ENCODE data around the gene GOLM1.

Gene GOLM1

GRCh38 chr9:86097510-86098224 is 1.7 kb downstream of the GOLM1 start:
- no peak overlapping the region for H4K91ac ChIP-seq (ENCODE audit: low read depth, low read length)
- DNase-seq: no peak
- H3K18ac ChIP-seq (ENCODE audit: low read length): no peak overlapping the region
- no peak overlapping the region for H3K23ac ChIP-seq (ENCODE audit: low read length)
- no peak overlapping the region for H3K27ac ChIP-seq (ENCODE audit: low read depth, low read length)
- no peak overlapping the region for H2AK5ac ChIP-seq (ENCODE audit: low read length)
- H3K79me1 ChIP-seq (ENCODE audit: low read length): peaks cover 7% of the 10 kb centered on the region
- no peaks in the 10 kb centered on the region for H3K9me3 ChIP-seq (ENCODE audit: insufficient read depth, low read depth, low read length)
- no peak overlapping the region for H4K8ac ChIP-seq (ENCODE audit: low read depth, low read length)
- H3K79me2 ChIP-seq (ENCODE audit: control insufficient read depth, insufficient read depth, low read length, poor library complexity): peaks cover 14% of the 10 kb centered on the region
- H3K27me3 ChIP-seq (ENCODE audit: insufficient read depth, low read length): no peaks in the 10 kb centered on the region
- H3K4me3 ChIP-seq (ENCODE audit: low read depth, low read length): no peak overlapping the region
- peak overlapping the region; percentile 46 for H3K4ac ChIP-seq (ENCODE audit: low read depth, low read length)
- H3K36me3 ChIP-seq (ENCODE audit: control insufficient read depth in 1 of 2, insufficient read depth in 2 of 2, low read length in 2 of 2): no peaks in the 10 kb centered on the region
- H3K14ac ChIP-seq (ENCODE audit: low read length): no peak overlapping the region
- H3K9ac ChIP-seq (ENCODE audit: low read length): no peak overlapping the region
- no CpG with 5 or more reads among the region's 10 CpGs for WGBS (ENCODE audit: extremely low coverage, insufficient coverage, insufficient read length)
- H3K4me2 ChIP-seq (ENCODE audit: low read length): no peak overlapping the region
- H4K12ac ChIP-seq (ENCODE audit: low read depth, low read length): no peak overlapping the region
- peaks cover 7 to 10% of the 10 kb centered on the region in 2 experiments for H3K4me1 ChIP-seq (ENCODE audit: control insufficient read depth in 1 of 2, insufficient read depth in 2 of 2, low read length in 2 of 2)
- no peak overlapping the region for H2BK12ac ChIP-seq (ENCODE audit: low read length)
- H2BK5ac ChIP-seq (ENCODE audit: low read depth, low read length, poor library complexity): no peak overlapping the region
- no peak overlapping the region for H2BK120ac ChIP-seq (ENCODE audit: insufficient read depth, low read length, poor library complexity)
- no peak overlapping the region for H2AFZ ChIP-seq (ENCODE audit: insufficient read depth, low read length, poor library complexity)

GRCh38 chr9:86096386-86096785 is 3.0 kb downstream of the GOLM1 start:
- Histone ChIP-seq H2BK12ac (ENCODE audit: low read length) (no peak overlapping the region), H3K9me3 (ENCODE audit: insufficient read depth, low read depth, low read length) (no peaks in the 10 kb centered on the region), H3K4me3 (ENCODE audit: low read depth, low read length) (no peak overlapping the region), H3K14ac (ENCODE audit: low read length) (no peak overlapping the region), H3K4ac (ENCODE audit: low read depth, low read length) (peak overlapping the region; percentile 51), H2BK5ac (ENCODE audit: low read depth, low read length, poor library complexity) (no peak overlapping the region), H2AFZ (ENCODE audit: insufficient read depth, low read length, poor library complexity) (no peak overlapping the region), H3K4me1 (ENCODE audit: control insufficient read depth in 1 of 2, insufficient read depth in 2 of 2, low read length in 2 of 2) (peaks cover 7 to 10% of the 10 kb centered on the region in 2 experiments), H2AK5ac (ENCODE audit: low read length) (no peak overlapping the region), H3K27ac (ENCODE audit: low read depth, low read length) (peak overlapping the region; percentile 39), H2BK120ac (ENCODE audit: insufficient read depth, low read length, poor library complexity) (no peak overlapping the region), H3K79me1 (ENCODE audit: low read length) (peaks cover 7% of the 10 kb centered on the region), H3K27me3 (ENCODE audit: insufficient read depth, low read length) (no peaks in the 10 kb centered on the region), H4K91ac (ENCODE audit: low read depth, low read length) (no peak overlapping the region), H4K12ac (ENCODE audit: low read depth, low read length) (no peak overlapping the region), H3K18ac (ENCODE audit: low read length) (no peak overlapping the region), H3K36me3 (ENCODE audit: control insufficient read depth in 1 of 2, insufficient read depth in 2 of 2, low read length in 2 of 2) (no peaks in the 10 kb centered on the region), H4K8ac (ENCODE audit: low read depth, low read length) (no peak overlapping the region), H3K9ac (ENCODE audit: low read length) (no peak overlapping the region), H3K4me2 (ENCODE audit: low read length) (peak overlapping the region; percentile 24), H3K23ac (ENCODE audit: low read length) (no peak overlapping the region), H3K79me2 (ENCODE audit: control insufficient read depth, insufficient read depth, low read length, poor library complexity) (peaks cover 18% of the 10 kb centered on the region)
- peak in 1 of 2 donors; percentile 13 for DNase-seq
- WGBS (ENCODE audit: extremely low coverage, insufficient coverage, insufficient read length): no CpG with 5 or more reads among the region's 2 CpGs

GRCh38 chr9:86093788-86094555 is 5.4 kb downstream of the GOLM1 start:
- Histone ChIP-seq H3K79me2 (ENCODE audit: control insufficient read depth, insufficient read depth, low read length, poor library complexity) (peaks cover 14% of the 10 kb centered on the region), H3K9ac (ENCODE audit: low read length) (no peak overlapping the region), H3K4me3 (ENCODE audit: low read depth, low read length) (no peak overlapping the region), H3K18ac (ENCODE audit: low read length) (no peak overlapping the region), H3K4me2 (ENCODE audit: low read length) (no peak overlapping the region), H3K14ac (ENCODE audit: low read length) (no peak overlapping the region), H3K27ac (ENCODE audit: low read depth, low read length) (peak overlapping the region; percentile 38), H3K4ac (ENCODE audit: low read depth, low read length) (no peak overlapping the region), H3K27me3 (ENCODE audit: insufficient read depth, low read length) (no peaks in the 10 kb centered on the region), H2AFZ (ENCODE audit: insufficient read depth, low read length, poor library complexity) (no peak overlapping the region), H2BK120ac (ENCODE audit: insufficient read depth, low read length, poor library complexity) (no peak overlapping the region), H4K8ac (ENCODE audit: low read depth, low read length) (no peak overlapping the region), H4K91ac (ENCODE audit: low read depth, low read length) (no peak overlapping the region), H2AK5ac (ENCODE audit: low read length) (no peak overlapping the region), H2BK5ac (ENCODE audit: low read depth, low read length, poor library complexity) (no peak overlapping the region), H3K36me3 (ENCODE audit: control insufficient read depth in 1 of 2, insufficient read depth in 2 of 2, low read length in 2 of 2) (no peaks in the 10 kb centered on the region), H3K23ac (ENCODE audit: low read length) (no peak overlapping the region), H4K12ac (ENCODE audit: low read depth, low read length) (no peak overlapping the region), H3K79me1 (ENCODE audit: low read length) (peaks cover 2% of the 10 kb centered on the region), H3K9me3 (ENCODE audit: insufficient read depth, low read depth, low read length) (peaks cover 2% of the 10 kb centered on the region), H2BK12ac (ENCODE audit: low read length) (no peak overlapping the region), H3K4me1 (ENCODE audit: control insufficient read depth in 1 of 2, insufficient read depth in 2 of 2, low read length in 2 of 2) (peaks cover 7% of the 10 kb centered on the region in 2 experiments)
- DNase-seq: peak; percentile 35 to 56
- no CpG with 5 or more reads among the region's 8 CpGs for WGBS (ENCODE audit: extremely low coverage, insufficient coverage, insufficient read length)

- no peak overlapping the region for H4K12ac ChIP-seq (ENCODE audit: low read depth, low read length)
- no peak overlapping the region for H3K18ac ChIP-seq (ENCODE audit: low read length)
- no peaks in the 10 kb centered on the region for H3K79me1 ChIP-seq (ENCODE audit: low read length)
- no peaks in the 10 kb centered on the region for H3K36me3 ChIP-seq (ENCODE audit: control insufficient read depth in 1 of 2, insufficient read depth in 2 of 2, low read length in 2 of 2)
- H3K27ac ChIP-seq (ENCODE audit: low read depth, low read length): no peak overlapping the region
- H2AK5ac ChIP-seq (ENCODE audit: low read length): no peak overlapping the region
- H3K23ac ChIP-seq (ENCODE audit: low read length): no peak overlapping the region
- no peak overlapping the region for H3K14ac ChIP-seq (ENCODE audit: low read length)
- H3K9me3 ChIP-seq (ENCODE audit: insufficient read depth, low read depth, low read length): peaks cover 2% of the 10 kb centered on the region
- H3K4me2 ChIP-seq (ENCODE audit: low read length): no peak overlapping the region
- no peaks in the 10 kb centered on the region for H3K27me3 ChIP-seq (ENCODE audit: insufficient read depth, low read length)
- peaks cover 7% of the 10 kb centered on the region for H3K79me2 ChIP-seq (ENCODE audit: control insufficient read depth, insufficient read depth, low read length, poor library complexity)
- H3K4me3 ChIP-seq (ENCODE audit: low read depth, low read length): no peak overlapping the region
- peaks cover 2 to 3% of the 10 kb centered on the region in 2 experiments for H3K4me1 ChIP-seq (ENCODE audit: control insufficient read depth in 1 of 2, insufficient read depth in 2 of 2, low read length in 2 of 2)
- no peak overlapping the region for H4K8ac ChIP-seq (ENCODE audit: low read depth, low read length)
- no peak overlapping the region for H4K91ac ChIP-seq (ENCODE audit: low read depth, low read length)
- no peak overlapping the region for H2BK120ac ChIP-seq (ENCODE audit: insufficient read depth, low read length, poor library complexity)
- H3K9ac ChIP-seq (ENCODE audit: low read length): no peak overlapping the region
- no peak for DNase-seq
- H2AFZ ChIP-seq (ENCODE audit: insufficient read depth, low read length, poor library complexity): no peak overlapping the region
- no peak overlapping the region for H2BK12ac ChIP-seq (ENCODE audit: low read length)
- H3K4ac ChIP-seq (ENCODE audit: low read depth, low read length): no peak overlapping the region
- H2BK5ac ChIP-seq (ENCODE audit: low read depth, low read length, poor library complexity): no peak overlapping the region
- no CpG with 5 or more reads among the region's 3 CpGs for WGBS (ENCODE audit: extremely low coverage, insufficient coverage, insufficient read length)
Measured at GRCh38 chr9:86091477-86091876, 7.9 kb downstream of the GOLM1 start.

All from trophoblast cell (in vitro differentiated cells and primary cell).